GM18498 (cell line): ENCODE data around the gene PIM1.
"Not testable (repeated sequence)": the region's sequence is repeated elsewhere in the genome, so short reads cannot be mapped to it uniquely, and the experiment has no call there.

ENCODE experiments used
- ATAC-seq: cut with Tn5 transposase; IDR thresholded peaks from one replicate; pipeline ENCODE4 v1.9.1; 2021; ENCODE audit warnings: mild to moderate bottlenecking, moderate library complexity; ENCODE audit not compliant: unreplicated experiment

Gene PIM1

DNA sequence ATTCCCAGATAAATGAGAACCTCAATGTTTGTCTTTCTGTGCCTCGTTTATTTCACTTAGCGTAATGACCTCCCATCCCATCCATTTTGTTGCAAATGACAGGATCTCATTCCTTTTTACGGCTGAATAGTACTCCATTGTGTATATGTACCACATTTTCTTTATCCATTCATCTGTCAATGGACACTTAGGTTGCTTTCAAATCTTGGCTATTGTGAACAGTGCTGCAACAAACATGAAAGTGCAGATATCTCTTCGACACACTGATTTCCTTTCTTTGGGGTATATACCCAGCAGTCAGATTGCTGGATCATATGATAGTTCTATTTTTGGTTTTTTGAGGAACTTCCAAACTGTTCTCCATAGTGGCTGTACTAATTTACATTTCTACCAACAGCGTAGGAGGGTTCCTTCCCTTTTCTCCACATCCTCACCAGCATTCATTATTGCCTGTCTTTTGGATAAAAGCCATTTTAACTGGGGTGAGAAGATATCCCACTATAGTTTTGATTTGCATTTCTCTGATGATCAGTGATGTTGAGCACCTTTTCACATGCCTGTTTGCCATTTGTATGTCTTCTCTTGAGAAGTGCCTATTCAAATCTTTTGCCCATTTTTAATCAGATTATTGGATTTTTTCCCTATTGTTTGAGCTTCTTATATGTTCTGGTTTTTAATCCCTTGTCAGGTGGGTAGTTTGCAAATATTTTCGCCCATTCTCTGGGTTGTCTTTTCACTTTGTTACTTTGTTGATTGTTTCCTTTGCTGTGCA is 16.2 kb downstream of the PIM1 start:
- ATAC-seq = not testable (repeated sequence)

- ATAC-seq = no peak
Observed at GRCh38 chr6:37187321-37188022, 17.5 kb downstream of the PIM1 start.

DNA sequence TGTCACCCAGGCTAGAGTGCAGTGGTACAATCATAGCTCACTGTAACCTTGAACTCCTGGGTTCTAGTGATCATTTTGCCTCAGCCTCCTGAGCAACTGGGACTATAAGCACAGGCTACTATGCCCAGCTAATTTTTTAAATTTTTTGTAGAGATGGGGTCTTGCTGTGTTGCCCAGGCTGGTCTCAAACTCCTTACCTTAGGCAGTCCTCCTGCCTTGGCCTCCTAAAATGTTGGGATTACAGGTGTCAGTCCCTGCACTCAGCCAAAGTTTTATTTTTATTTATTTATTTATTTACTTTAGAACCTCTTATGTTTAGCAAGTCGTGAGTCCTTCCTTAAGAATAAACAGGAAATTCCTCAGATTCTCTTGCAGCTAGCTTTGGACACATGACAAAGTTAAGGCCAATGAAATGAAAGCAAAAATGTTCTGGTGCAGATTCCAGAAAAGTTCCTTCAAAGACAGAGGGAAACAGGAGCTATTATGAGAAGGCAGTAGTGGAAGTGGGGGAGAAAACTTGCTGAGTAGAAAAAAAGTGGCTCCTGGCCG is 19.1 kb downstream of the PIM1 start:
- no peak for ATAC-seq

DNA sequence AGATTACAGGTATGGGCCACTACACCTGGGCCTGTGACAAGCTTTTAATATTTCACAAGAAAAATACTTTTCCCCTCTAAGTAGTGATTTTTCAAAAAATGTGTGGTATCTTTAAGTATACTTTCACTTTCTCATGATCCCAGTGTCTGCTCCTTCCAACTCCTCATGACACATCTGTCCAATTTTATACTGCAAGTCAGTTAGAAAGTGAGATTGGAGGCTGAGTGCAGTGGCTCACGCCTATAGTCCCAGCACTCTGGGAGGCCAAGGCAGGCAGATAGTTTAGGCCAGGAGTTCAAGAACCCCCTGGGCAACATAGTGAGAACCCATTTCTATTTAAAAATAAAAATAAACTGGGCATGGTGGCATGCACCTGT is 20.2 kb downstream of the PIM1 start:
- no peak for ATAC-seq

- no peak for ATAC-seq
Observed at GRCh38 chr6:37192666-37193065, 22.7 kb downstream of the PIM1 start.

- ATAC-seq = not testable (repeated sequence)
Observed at GRCh38 chr6:37194886-37195285, 24.9 kb downstream of the PIM1 start.

- not testable (repeated sequence) for ATAC-seq
Observed at GRCh38 chr6:37196451-37196850, 26.5 kb downstream of the PIM1 start.

- no peak for ATAC-seq
Observed at GRCh38 chr6:37200085-37200484, 30.1 kb downstream of the PIM1 start.

DNA sequence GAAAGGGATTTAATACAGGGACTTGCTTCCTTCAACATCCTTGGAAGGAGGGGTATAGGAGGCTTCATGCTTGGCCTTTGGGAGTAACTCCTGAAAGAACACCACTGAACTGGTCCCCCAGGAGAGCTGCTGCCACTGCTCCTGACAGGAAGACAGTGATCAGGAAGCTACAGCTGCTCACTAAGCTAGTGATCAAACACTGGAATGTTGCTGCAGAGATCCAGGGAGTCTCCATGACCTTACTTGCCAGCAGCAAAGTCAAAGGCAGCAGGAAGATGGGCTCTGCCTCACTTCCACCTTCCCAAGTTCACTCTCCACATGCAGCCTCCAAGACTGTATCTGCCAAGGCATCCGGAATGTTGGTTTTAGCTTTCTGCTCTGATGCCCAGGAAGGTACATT is 31.8 kb downstream of the PIM1 start:
- no peak for ATAC-seq

DNA sequence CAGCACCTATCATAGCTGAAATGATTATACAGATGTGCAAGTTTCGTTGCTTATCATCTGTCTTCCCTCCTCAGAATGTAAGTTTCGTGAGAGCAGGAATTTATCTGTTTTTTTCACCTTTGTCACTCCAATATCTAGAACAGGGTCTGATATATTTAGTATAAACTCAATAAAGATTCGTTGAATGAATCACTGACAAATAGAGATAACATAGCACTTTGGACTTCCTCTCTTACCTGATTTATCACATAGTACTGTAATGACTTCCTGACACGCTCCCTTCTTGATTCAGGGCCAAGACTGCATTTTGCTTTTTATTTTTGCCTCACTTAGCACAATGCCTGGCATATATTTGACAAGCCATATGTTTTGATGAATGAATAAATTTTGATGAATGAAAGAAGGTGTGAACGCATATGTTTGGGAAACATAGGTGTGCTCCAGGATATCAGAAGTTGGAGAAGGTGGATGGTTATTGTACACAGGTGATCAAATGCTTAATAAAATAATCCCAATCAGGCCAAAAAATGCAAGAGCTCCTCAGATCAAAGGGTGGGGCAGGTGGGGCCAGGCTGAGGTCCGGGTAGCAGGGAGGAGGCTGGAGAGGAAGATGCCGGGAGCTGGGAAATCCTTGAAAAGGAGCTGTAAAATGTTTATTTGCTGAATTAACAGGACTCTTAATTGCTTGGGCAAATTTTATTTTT is 33.0 kb downstream of the PIM1 start:
- no peak for ATAC-seq

DNA sequence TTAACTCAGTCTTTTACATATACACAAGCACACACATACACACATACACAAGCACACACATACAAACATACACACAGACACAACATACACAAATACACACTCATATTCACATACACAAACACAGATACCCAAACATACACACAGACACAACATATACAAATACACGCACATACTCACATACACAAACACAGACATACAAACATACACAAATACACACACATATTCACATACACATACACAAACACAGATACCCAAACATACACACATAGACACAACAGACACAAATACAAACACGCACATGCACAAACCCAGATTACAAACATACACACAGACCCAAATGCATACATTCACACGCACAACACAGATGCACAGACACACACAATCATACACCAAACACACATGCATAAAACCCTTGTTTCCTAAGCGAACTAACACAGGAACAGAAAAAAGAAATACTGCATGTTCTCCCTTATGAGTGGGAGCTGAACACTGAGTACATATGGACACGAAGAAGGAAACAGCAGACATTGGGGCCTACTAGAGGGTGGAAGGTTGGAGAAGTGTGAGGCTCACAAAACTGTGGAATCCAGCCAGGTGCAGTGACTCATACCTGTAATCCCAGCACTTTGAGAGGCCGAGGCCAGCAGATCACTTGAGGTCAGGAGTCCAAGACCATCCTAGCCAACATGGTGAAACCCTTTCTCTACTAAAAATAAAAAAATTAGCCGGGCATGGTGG is 34.2 kb downstream of the PIM1 start:
- no peak for ATAC-seq

DNA sequence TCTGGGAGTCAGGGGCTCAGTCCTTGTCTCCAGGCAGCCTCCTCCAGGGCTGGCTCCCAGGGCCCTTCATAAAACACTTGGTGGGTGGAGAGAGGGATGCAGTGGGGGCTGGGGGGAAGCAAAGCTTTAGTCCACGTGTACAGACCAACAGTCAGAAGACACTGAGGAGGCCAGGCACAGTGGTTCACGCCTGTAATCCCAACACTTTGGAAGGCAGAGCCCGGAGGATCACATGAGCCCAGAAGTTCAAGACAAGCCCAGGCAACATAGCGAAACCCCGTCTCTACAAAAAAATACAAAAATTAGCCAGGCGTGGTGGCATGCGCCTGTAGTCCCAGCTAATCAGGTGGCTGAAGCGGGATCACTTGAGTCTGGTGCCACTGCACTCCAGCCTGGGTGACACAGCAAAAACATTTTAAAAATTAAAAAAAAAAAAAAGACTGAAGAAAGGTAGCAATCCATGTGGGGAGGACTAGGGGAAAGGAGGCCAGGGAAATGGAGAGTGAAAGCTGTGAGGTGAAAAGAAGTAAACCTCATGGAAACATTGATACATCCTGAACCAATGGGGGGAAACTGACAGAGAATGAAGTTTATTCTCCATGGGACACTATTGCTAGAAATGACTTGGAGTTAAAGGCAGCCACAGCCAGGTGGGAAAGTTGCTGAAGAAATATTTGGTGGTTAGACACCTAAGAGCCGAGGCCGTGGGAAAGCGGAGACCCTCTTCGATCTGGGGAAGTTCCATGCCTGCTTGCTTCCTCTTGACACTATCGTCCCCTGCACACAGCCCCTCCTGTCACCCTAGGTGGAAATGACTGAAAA is 35.4 kb downstream of the PIM1 start:
- ATAC-seq = no peak

GRCh38 chr6:37205997-37206340 is 36.0 kb downstream of the PIM1 start:
- no peak for ATAC-seq

DNA sequence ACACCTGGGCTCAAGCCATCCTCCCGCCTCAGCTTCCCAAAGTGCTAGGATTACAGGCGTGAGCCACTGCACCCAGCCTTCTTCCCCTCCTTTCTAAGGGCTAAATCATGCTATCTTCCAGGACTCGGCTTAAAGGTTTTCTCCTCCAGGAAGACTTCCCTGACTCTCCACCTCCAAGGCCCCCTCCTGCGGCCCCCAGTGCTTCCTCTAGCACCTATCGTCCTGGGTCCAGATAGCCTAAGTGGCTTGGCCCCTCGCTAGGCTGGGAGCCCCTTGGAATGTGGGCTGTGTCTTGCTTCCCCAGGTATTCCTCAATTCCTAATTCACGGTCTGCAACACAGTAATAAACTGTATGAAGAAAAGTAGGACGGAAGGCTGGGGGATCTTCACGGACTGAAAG is 36.7 kb downstream of the PIM1 start:
- no peak for ATAC-seq

DNA sequence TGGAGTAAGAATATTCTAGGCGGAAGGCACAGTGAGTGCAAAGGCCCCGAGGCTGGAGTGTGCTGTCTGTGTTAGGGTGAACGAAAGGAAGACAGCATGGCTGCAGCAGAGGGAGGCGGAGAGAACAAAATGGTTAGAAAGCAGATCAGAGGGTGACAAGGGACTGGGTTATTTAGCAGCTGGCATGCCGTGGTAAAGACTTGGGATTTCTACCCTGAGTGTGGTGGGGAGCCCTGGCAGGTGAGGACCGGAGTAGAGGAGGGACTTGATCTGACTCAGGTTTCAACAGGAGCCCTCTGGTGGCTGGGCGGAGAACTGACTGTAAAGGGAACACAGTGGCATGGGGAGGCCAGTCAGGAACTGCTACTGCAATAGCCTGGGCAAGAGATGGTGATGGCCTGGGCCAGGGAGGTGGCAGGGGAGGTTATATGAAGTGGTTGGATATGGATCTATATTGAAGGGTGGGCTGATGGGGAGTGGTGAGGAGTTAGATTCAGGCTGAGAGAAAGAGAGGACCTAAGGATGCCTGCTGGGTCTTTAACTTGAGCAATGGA is 38.0 kb downstream of the PIM1 start:
- peak; percentile 64 for ATAC-seq

DNA sequence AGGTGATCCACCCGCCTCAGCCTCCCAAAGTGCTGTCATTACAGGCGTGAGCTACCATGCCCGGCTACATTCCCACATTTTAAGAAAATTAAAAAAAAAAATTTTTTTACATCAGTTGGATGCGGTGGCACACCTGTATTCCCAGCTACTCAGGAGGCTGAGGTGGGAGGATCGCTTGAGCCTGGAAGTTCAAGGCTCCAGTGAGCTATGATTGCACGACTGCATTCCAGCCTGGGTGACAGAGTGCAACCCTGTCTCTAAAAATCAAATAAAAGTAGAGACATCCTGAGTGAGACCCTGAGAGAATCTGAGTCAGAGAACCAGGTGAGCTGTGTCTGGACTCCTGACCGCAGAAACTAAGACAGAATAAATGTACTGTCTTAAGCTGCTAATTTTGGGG is 38.8 kb downstream of the PIM1 start:
- ATAC-seq = no peak

DNA sequence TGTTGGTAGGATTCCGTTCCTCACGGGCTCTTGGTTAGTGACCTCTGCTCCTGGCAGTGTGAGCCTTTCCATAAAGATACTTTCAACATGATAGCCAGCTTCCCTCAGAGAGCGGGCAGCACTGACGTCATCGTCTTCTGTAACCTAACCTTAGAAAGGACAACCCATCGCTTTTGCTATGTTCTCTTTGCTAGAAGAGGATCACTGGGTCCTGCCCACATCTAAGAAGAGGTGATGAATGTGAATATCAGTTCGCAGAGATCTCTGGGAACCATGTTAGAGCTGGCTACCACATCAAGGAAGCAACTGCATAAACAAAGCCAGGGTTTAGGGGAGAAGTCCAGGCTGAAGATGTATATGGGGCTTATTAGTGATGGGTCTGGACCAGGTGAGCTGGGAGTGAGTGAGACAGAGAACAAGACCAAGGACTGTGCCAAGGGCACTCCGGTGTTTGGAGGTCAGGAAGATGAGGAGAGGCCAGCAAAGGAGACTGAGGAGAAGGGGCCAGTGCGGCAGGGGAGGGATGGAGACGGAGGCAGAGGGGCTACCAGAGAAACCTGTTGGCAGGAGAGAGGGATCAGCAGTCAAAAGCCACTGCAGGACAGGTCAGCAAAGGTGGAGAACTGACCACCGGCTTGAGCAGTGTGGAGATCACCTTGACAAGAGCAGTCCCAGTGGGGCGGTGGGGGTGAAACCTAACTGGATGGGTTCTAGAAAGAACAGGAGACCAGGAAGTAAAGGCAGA is 39.7 kb downstream of the PIM1 start:
- ATAC-seq = no peak

DNA sequence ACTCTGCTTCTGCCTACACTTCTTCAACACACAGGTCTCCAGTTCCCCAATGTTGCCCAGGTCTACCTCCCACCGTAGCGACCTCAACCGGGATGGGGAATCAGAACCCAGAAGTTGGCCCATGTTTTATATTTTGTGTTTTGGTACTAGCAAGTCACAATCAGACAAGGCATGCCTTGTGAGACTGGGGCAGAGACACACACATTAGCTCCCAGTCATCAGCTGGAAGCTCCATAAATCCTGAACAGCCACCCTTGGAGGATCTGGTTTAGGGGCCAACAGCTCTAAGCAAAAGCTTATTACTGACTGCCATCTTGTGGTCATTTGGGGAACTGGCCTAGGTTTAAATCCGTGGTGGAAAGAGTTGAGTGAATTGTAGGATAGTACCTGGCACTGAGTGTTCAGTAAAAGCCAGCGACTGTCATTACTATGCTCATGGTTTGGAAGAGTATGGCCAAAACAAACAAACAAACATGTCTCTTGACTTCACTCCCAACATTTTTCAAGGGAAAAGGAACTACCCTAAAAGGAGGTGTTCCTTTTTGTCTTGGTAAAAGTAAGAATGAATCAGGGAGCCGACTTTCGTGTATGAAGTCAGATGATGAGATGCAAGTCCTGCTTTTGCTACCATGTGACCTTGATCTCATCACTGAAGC is 40.5 kb downstream of the PIM1 start:
- ATAC-seq = no peak

DNA sequence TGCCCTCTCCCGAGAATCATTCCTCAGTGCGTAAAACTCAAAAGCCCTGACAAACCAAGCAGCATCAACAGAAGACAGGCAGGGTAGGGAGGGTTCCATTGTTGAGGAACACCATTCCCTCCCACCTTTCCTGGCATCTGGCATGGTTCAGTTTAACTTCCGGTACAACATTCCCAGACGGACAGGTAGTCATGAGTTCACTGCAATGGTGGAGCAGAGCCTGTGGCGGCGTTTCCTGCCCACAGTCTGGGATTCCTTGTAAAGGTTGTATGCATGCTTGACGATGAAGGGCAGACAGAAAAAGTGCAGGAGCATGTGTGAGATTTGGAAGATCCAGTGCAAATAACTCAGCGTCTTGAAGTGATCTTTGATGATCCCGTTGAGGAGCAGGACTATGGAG is 42.3 kb downstream of the PIM1 start:
- no peak for ATAC-seq
